ENCODE data around the gene MMUT.

The MMUT gene

DNA sequence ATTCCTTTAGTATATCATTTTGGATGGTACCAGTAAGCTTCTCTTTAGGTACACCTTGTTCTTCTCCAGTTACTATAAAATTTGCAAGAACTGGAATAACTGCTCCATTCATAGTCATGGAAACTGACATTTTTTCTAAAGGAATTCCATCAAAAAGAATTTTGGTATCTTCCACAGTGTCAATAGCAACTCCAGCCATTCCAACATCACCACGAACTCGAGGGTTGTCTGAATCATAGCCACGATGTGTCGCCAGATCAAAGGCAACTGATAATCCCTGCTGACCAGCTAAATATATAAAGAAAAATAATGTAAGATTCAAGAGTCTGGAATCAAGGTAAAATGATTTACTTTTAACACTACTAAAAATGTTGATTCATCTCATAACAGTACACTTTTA, 5.3 kb downstream of the MMUT start:
- Histone ChIP-seq H3K4me1 (ENCODE audit: control insufficient read depth, low read depth, low read length) (no peaks in the 10 kb centered on the region), H3K27ac (ENCODE audit: low read depth, low read length) (no peak overlapping the region), H2AK5ac (ENCODE audit: low read length) (no peak overlapping the region), H3K36me3 (ENCODE audit: control insufficient read depth, insufficient read depth, low read length) (no peaks in the 10 kb centered on the region), H2BK5ac (ENCODE audit: low read length) (no peak overlapping the region), H3K79me2 (ENCODE audit: control insufficient read depth, insufficient read depth, low read length) (no peaks in the 10 kb centered on the region), H2BK120ac (ENCODE audit: low read depth, low read length) (no peak overlapping the region), H2BK15ac (replicated peaks; ENCODE audit: low read depth) (no peak overlapping the region), H3K4ac (ENCODE audit: low read depth, low read length) (no peak overlapping the region), H3K4me3 (ENCODE audit: low read length) (no peak overlapping the region), H3K9ac (ENCODE audit: low read length) (no peak overlapping the region), H3K4me2 (ENCODE audit: low read length) (no peak overlapping the region), H4K8ac (ENCODE audit: low read depth, low read length) (no peak overlapping the region), H3K79me1 (ENCODE audit: low read length) (no peaks in the 10 kb centered on the region), H3K27me3 (ENCODE audit: insufficient read depth, low read length, poor library complexity) (no peaks in the 10 kb centered on the region), H3K18ac (ENCODE audit: low read length) (no peak overlapping the region), H4K5ac (ENCODE audit: low read length) (no peak overlapping the region), H3K56ac (ENCODE audit: low read length) (no peak overlapping the region), H3K23ac (ENCODE audit: low read length) (no peak overlapping the region)
- no peak for DNase-seq
- WGBS (ENCODE audit: extremely low coverage, insufficient coverage, low lambda C conversion rate): no CpG with 5 or more reads among the region's 4 CpGs

DNA sequence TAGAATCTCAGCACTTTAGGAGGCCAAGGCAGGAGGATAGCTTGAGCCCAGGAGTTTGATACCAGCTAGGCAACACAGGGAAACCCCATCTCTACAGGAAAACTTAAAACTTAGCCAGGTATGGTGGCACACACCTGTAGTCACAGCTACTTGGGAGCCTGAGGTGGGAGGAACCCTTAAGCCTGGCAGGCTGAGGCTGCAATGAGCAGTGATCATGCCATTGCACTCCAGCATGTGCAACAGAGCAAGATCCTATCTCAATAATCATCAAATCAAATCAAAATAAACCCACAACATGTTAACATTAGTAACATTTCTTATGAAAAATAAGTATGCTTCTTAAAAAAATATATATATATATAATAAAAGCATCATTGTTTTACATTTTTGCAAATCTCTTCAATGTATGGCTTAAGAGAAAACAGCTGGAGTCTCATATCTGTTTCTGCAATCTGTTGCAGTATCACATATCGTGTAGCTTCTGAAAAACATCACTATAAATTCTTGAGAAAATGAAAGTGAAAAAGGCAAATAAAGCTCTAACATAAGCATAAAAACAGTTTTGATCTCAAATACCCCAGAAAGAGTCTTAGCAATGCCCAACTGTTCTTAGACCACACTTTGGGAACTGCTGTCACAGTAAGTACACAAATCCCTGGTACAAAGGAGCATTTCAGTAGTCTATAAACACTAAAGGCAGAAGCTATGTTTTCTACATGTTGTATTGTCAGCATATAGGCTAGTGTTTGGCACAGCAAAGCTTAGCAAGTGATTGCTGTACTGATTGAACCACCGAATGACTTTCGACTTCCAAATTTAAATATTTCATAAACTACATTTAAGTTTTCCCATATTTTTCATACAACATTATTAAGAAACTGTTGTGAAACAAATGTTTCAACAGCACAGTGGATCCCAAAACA, 8.0 kb downstream of the MMUT start:
- H4K8ac ChIP-seq (ENCODE audit: low read depth, low read length): no peak overlapping the region
- no peaks in the 10 kb centered on the region for H3K4me1 ChIP-seq (ENCODE audit: control insufficient read depth, low read depth, low read length)
- no peaks in the 10 kb centered on the region for H3K36me3 ChIP-seq (ENCODE audit: control insufficient read depth, insufficient read depth, low read length)
- H3K27ac ChIP-seq (ENCODE audit: low read depth, low read length): no peak overlapping the region
- WGBS (ENCODE audit: extremely low coverage, insufficient coverage, low lambda C conversion rate): 100% methylated on average over 2 of the region's 3 CpGs
- H2BK5ac ChIP-seq (ENCODE audit: low read length): no peak overlapping the region
- no peak overlapping the region for H3K23ac ChIP-seq (ENCODE audit: low read length)
- H2BK120ac ChIP-seq (ENCODE audit: low read depth, low read length): no peak overlapping the region
- no peak overlapping the region for H4K5ac ChIP-seq (ENCODE audit: low read length)
- H3K4me2 ChIP-seq (ENCODE audit: low read length): no peak overlapping the region
- H3K4me3 ChIP-seq (ENCODE audit: low read length): no peak overlapping the region
- no peaks in the 10 kb centered on the region for H3K79me1 ChIP-seq (ENCODE audit: low read length)
- H3K56ac ChIP-seq (ENCODE audit: low read length): no peak overlapping the region
- DNase-seq: no peak
- H3K4ac ChIP-seq (ENCODE audit: low read depth, low read length): no peak overlapping the region
- no peak overlapping the region for H2BK15ac ChIP-seq (replicated peaks; ENCODE audit: low read depth)
- H3K79me2 ChIP-seq (ENCODE audit: control insufficient read depth, insufficient read depth, low read length): no peaks in the 10 kb centered on the region
- H2AK5ac ChIP-seq (ENCODE audit: low read length): no peak overlapping the region
- no peaks in the 10 kb centered on the region for H3K27me3 ChIP-seq (ENCODE audit: insufficient read depth, low read length, poor library complexity)
- H3K18ac ChIP-seq (ENCODE audit: low read length): no peak overlapping the region
- no peak overlapping the region for H3K9ac ChIP-seq (ENCODE audit: low read length)

DNA sequence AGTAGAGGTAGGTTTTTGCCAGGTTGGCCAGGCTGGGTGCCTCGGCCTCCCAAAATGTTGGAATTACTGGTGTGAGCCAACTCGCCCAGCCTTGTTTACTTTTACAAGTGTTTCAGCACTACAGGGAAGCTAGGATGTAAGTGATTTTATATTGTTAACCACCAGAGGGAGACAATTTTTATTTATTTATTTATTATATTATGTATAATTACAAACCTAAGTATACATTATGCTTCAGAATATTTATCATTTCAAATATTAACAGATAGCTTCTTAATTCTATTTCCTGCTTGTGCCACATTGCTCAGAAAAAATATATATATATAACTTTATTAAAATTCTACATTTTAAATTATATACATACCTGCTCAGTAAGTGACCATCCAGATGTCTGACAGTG, 9.8 kb downstream of the MMUT start:
- no peaks in the 10 kb centered on the region for H3K4me1 ChIP-seq (ENCODE audit: control insufficient read depth, low read depth, low read length)
- no peak overlapping the region for H2AK5ac ChIP-seq (ENCODE audit: low read length)
- no peaks in the 10 kb centered on the region for H3K79me1 ChIP-seq (ENCODE audit: low read length)
- H3K23ac ChIP-seq (ENCODE audit: low read length): no peak overlapping the region
- H2BK15ac ChIP-seq (replicated peaks; ENCODE audit: low read depth): no peak overlapping the region
- H3K4me2 ChIP-seq (ENCODE audit: low read length): no peak overlapping the region
- WGBS (ENCODE audit: extremely low coverage, insufficient coverage, low lambda C conversion rate): no CpG with 5 or more reads among the region's 2 CpGs
- no peak overlapping the region for H3K4ac ChIP-seq (ENCODE audit: low read depth, low read length)
- H3K18ac ChIP-seq (ENCODE audit: low read length): no peak overlapping the region
- H3K27ac ChIP-seq (ENCODE audit: low read depth, low read length): no peak overlapping the region
- no peaks in the 10 kb centered on the region for H3K79me2 ChIP-seq (ENCODE audit: control insufficient read depth, insufficient read depth, low read length)
- no peak overlapping the region for H4K5ac ChIP-seq (ENCODE audit: low read length)
- DNase-seq: peak; percentile 13
- no peak overlapping the region for H4K8ac ChIP-seq (ENCODE audit: low read depth, low read length)
- H2BK120ac ChIP-seq (ENCODE audit: low read depth, low read length): no peak overlapping the region
- H3K9ac ChIP-seq (ENCODE audit: low read length): no peak overlapping the region
- no peaks in the 10 kb centered on the region for H3K36me3 ChIP-seq (ENCODE audit: control insufficient read depth, insufficient read depth, low read length)
- H3K56ac ChIP-seq (ENCODE audit: low read length): no peak overlapping the region
- no peak overlapping the region for H2BK5ac ChIP-seq (ENCODE audit: low read length)
- H3K4me3 ChIP-seq (ENCODE audit: low read length): no peak overlapping the region
- no peaks in the 10 kb centered on the region for H3K27me3 ChIP-seq (ENCODE audit: insufficient read depth, low read length, poor library complexity)

DNA sequence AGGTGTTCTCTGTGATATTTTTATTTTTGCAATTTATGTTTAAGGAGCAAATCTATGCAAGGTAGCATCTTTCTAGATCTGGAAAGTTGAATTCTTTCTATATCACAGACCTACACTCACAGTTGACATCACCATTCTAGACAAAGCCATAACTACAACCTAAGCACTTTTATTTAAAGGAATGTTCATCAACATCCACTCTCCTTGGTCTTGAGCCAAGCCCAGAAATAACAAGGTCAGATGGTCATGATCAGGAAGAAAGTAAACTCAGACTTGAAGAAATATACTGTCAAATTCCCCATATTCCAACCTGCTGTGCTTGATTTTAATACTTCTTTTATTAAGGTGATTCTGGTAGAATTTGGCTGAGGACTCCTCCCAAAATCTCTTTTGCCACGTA, 32.2 kb downstream of the MMUT start:
- Histone ChIP-seq H3K36me3 (ENCODE audit: control insufficient read depth, insufficient read depth, low read length) (no peaks in the 10 kb centered on the region), H2AK5ac (ENCODE audit: low read length) (no peak overlapping the region), H3K79me2 (ENCODE audit: control insufficient read depth, insufficient read depth, low read length) (no peaks in the 10 kb centered on the region), H3K4me2 (ENCODE audit: low read length) (no peak overlapping the region), H3K27ac (ENCODE audit: low read depth, low read length) (no peak overlapping the region), H3K23ac (ENCODE audit: low read length) (no peak overlapping the region), H3K56ac (ENCODE audit: low read length) (no peak overlapping the region), H2BK120ac (ENCODE audit: low read depth, low read length) (no peak overlapping the region), H3K18ac (ENCODE audit: low read length) (no peak overlapping the region), H3K4me1 (ENCODE audit: control insufficient read depth, low read depth, low read length) (no peaks in the 10 kb centered on the region), H3K4ac (ENCODE audit: low read depth, low read length) (no peak overlapping the region), H4K5ac (ENCODE audit: low read length) (no peak overlapping the region), H3K4me3 (ENCODE audit: low read length) (no peak overlapping the region), H2BK15ac (replicated peaks; ENCODE audit: low read depth) (no peak overlapping the region), H2BK5ac (ENCODE audit: low read length) (no peak overlapping the region), H4K8ac (ENCODE audit: low read depth, low read length) (no peak overlapping the region), H3K9ac (ENCODE audit: low read length) (no peak overlapping the region), H3K27me3 (ENCODE audit: insufficient read depth, low read length, poor library complexity) (no peaks in the 10 kb centered on the region), H3K79me1 (ENCODE audit: low read length) (no peaks in the 10 kb centered on the region)
- no CpG with 5 or more reads among the region's 1 CpG for WGBS (ENCODE audit: extremely low coverage, insufficient coverage, low lambda C conversion rate)
- no peak for DNase-seq

GRCh38 chr6:49430187-49430586, 32.9 kb downstream of the MMUT start:
- H3K4me2 ChIP-seq (ENCODE audit: low read length): no peak overlapping the region
- H3K4ac ChIP-seq (ENCODE audit: low read depth, low read length): no peak overlapping the region
- no peak overlapping the region for H3K56ac ChIP-seq (ENCODE audit: low read length)
- no peaks in the 10 kb centered on the region for H3K79me1 ChIP-seq (ENCODE audit: low read length)
- H3K4me1 ChIP-seq (ENCODE audit: control insufficient read depth, low read depth, low read length): no peaks in the 10 kb centered on the region
- no peak for DNase-seq
- no peak overlapping the region for H2BK15ac ChIP-seq (replicated peaks; ENCODE audit: low read depth)
- H3K9ac ChIP-seq (ENCODE audit: low read length): no peak overlapping the region
- no CpG with 5 or more reads among the region's 2 CpGs for WGBS (ENCODE audit: extremely low coverage, insufficient coverage, low lambda C conversion rate)
- no peak overlapping the region for H3K18ac ChIP-seq (ENCODE audit: low read length)
- H2AK5ac ChIP-seq (ENCODE audit: low read length): no peak overlapping the region
- no peak overlapping the region for H3K4me3 ChIP-seq (ENCODE audit: low read length)
- no peaks in the 10 kb centered on the region for H3K79me2 ChIP-seq (ENCODE audit: control insufficient read depth, insufficient read depth, low read length)
- H3K23ac ChIP-seq (ENCODE audit: low read length): no peak overlapping the region
- no peak overlapping the region for H2BK120ac ChIP-seq (ENCODE audit: low read depth, low read length)
- H3K27me3 ChIP-seq (ENCODE audit: insufficient read depth, low read length, poor library complexity): no peaks in the 10 kb centered on the region
- no peak overlapping the region for H4K5ac ChIP-seq (ENCODE audit: low read length)
- no peak overlapping the region for H2BK5ac ChIP-seq (ENCODE audit: low read length)
- no peaks in the 10 kb centered on the region for H3K36me3 ChIP-seq (ENCODE audit: control insufficient read depth, insufficient read depth, low read length)
- no peak overlapping the region for H3K27ac ChIP-seq (ENCODE audit: low read depth, low read length)
- no peak overlapping the region for H4K8ac ChIP-seq (ENCODE audit: low read depth, low read length)

- Histone ChIP-seq H2AK5ac (ENCODE audit: low read length) (no peak overlapping the region), H3K4me3 (ENCODE audit: low read length) (no peak overlapping the region), H3K18ac (ENCODE audit: low read length) (no peak overlapping the region), H3K27ac (ENCODE audit: low read depth, low read length) (no peak overlapping the region), H2BK5ac (ENCODE audit: low read length) (no peak overlapping the region), H4K8ac (ENCODE audit: low read depth, low read length) (no peak overlapping the region), H3K23ac (ENCODE audit: low read length) (no peak overlapping the region), H4K5ac (ENCODE audit: low read length) (no peak overlapping the region), H3K79me2 (ENCODE audit: control insufficient read depth, insufficient read depth, low read length) (no peaks in the 10 kb centered on the region), H3K36me3 (ENCODE audit: control insufficient read depth, insufficient read depth, low read length) (no peaks in the 10 kb centered on the region), H3K4ac (ENCODE audit: low read depth, low read length) (no peak overlapping the region), H3K79me1 (ENCODE audit: low read length) (no peaks in the 10 kb centered on the region), H3K56ac (ENCODE audit: low read length) (no peak overlapping the region), H3K27me3 (ENCODE audit: insufficient read depth, low read length, poor library complexity) (no peaks in the 10 kb centered on the region), H3K4me1 (ENCODE audit: control insufficient read depth, low read depth, low read length) (no peaks in the 10 kb centered on the region), H2BK120ac (ENCODE audit: low read depth, low read length) (no peak overlapping the region), H2BK15ac (replicated peaks; ENCODE audit: low read depth) (no peak overlapping the region), H3K9ac (ENCODE audit: low read length) (no peak overlapping the region), H3K4me2 (ENCODE audit: low read length) (no peak overlapping the region)
- no CpG with 5 or more reads among the region's 1 CpG for WGBS (ENCODE audit: extremely low coverage, insufficient coverage, low lambda C conversion rate)
- DNase-seq: peak; percentile 5
Measured at GRCh38 chr6:49423817-49424216, 39.2 kb downstream of the MMUT start.

All from mesendoderm (in vitro differentiated cells).